Epithelial cell of proximal tubule (primary cell): Measurements from ENCODE around the gene CST4. TPM values are rescaled to one million over a fixed set of nuclear protein-coding genes. Genes with fewer than 3 reads are reported as not detected.
"Not testable (repeated sequence)": the region's sequence is repeated elsewhere in the genome, so short reads cannot be mapped to it uniquely, and the experiment has no call there.

Source experiments
- DNase-seq: peaks from one replicate; pipeline ENCODE4 v3.0.0-alpha.2; 2011; ENCODE audit warnings: low read depth
- H3K4me3 ChIP-seq: 2 replicates; pipeline ENCODE4 v1.5.1; 2011; ENCODE audit warnings: low read depth, mild to moderate bottlenecking, low read length
- CTCF ChIP-seq: conservative IDR thresholded peaks from 2 replicates; pipeline ENCODE4 v1.5.1; 2012; ENCODE audit warnings: low read depth, mild to moderate bottlenecking, low read length
- total RNA-seq: library from RNA; depleted of rRNA; stranded (reverse); fragments of >200 nt; gene quantifications from 2 replicates; pipeline ENCODE4 v1.2.3, GENCODE V29; 2015

Gene CST4
- total RNA-seq, 1 donor from 2014 or later = not detected

GRCh38 chr20:23663180-23663579 lies 25.7 kb downstream of the CST4 start:
- H3K4me3 ChIP-seq = no peak overlapping the region
- DNase-seq = no peak
- no peak for TF ChIP-seq CTCF

GRCh38 chr20:23662276-23662870 lies 26.5 kb downstream of the CST4 start:
- H3K4me3 ChIP-seq = no peak overlapping the region
- TF ChIP-seq CTCF = no peak
- DNase-seq = no peak

GRCh38 chr20:23661002-23661429 lies 27.8 kb downstream of the CST4 start:
- TF ChIP-seq CTCF = no peak

GRCh38 chr20:23659989-23660837 lies 28.6 kb downstream of the CST4 start:
- TF ChIP-seq CTCF = no peak
- DNase-seq = no peak
- H3K4me3 ChIP-seq = no peak overlapping the region

More at GRCh38 chr20:23661002-23661429, 27.8 kb downstream of the CST4 start:
- DNase-seq = no peak
- no peak overlapping the region for H3K4me3 ChIP-seq

- not testable (repeated sequence) for H3K4me3 ChIP-seq
Measured at GRCh38 chr20:23659610-23659988, 29.2 kb downstream of the CST4 start.

GRCh38 chr20:23658989-23659609 lies 29.7 kb downstream of the CST4 start:
- DNase-seq = peak; percentile 55
- TF ChIP-seq CTCF = no peak
- H3K4me3 ChIP-seq = no peak overlapping the region

More at GRCh38 chr20:23659610-23659988, 29.2 kb downstream of the CST4 start:
- not testable (repeated sequence) for DNase-seq

GRCh38 chr20:23658336-23658735 lies 30.5 kb downstream of the CST4 start:
- no peak for TF ChIP-seq CTCF
- no peak for DNase-seq
- no peak overlapping the region for H3K4me3 ChIP-seq
